Stimulated activated CD4-positive, alpha-beta T cell treated with anti-CD3 and anti-CD28 coated beads, TNF-alpha, amount 100 ng/mL, for 1 hour (primary cell): ENCODE results near the gene SUV39H1.

Source experiments
- DNase-seq, 3 donors: peaks; one replicate each; pipeline ENCODE4 v3.0.0-alpha.2; 2020; ENCODE audit warnings: low read depth in 3 of 3, low spot score in 1 of 3

Gene SUV39H1

DNA sequence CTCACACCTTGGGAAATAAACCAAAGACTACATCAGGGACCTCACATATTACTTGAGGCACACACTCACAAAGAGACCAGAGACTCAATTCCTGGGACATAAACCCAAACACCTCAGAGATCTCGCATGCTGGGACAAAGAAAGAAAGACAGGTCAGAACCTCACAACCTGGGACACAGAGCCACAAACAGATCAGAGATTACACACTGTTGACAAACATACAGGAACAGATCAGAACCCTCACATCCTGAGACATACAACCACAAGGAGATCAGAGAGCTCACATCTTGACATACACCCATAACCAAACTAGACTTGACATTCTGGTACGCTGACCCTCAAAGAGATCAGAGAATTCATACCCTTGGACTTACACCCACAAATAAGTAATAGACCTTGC, 17.3 kb downstream of the SUV39H1 start:
- no peak for DNase-seq

DNA sequence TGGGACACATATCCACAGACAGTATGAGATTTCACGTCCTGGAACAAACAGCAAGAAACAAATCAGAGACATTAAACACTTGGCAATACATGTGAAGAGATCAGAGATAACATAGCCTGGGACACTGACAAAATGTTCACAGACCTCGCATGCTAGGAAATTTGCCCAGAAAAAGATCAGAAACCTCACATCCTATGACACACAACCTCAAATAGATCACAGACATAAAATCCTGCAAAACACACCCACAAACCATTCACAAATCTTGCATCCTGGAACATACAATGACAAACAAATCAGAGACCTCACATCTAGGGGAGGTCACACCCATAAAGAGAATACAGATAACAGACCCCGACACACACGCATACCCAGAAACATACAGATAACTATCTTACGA, 18.0 kb downstream of the SUV39H1 start:
- DNase-seq, result no peak

GRCh38 chrX:48715072-48715471, 18.5 kb downstream of the SUV39H1 start:
- no peak for DNase-seq

DNA sequence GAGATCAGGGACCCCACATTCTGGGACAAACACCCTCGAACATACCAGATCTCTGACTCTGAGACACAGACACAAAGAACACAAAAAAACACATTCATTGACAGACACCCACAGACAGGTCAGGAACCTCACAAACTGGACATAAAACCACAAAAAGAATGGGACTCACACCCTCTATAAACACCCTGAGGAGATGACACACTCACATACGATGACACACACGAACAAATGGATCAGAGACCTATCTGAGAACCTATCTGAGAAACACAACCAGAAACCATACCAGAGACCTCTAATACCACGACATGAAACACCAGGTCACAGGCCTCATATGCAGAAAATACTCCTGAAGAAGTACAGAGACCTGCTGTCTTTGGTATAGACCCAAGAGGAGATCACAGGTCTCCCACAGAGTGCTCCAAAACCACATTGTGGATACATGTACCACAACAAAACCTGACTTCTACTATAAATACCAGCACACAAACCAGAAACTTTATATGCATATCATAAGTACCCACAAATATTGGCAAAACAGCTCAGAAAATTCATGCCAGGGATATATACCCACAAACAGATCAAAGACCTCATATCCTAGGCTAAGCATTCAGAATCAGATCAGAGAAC, 19.5 kb downstream of the SUV39H1 start:
- DNase-seq, result no peak

GRCh38 chrX:48719958-48720357, 23.4 kb downstream of the SUV39H1 start:
- no peak for DNase-seq

GRCh38 chrX:48720577-48721250, 24.2 kb downstream of the SUV39H1 start:
- DNase-seq, result no peak

GRCh38 chrX:48721916-48722315, 25.4 kb downstream of the SUV39H1 start:
- no peak for DNase-seq

DNA sequence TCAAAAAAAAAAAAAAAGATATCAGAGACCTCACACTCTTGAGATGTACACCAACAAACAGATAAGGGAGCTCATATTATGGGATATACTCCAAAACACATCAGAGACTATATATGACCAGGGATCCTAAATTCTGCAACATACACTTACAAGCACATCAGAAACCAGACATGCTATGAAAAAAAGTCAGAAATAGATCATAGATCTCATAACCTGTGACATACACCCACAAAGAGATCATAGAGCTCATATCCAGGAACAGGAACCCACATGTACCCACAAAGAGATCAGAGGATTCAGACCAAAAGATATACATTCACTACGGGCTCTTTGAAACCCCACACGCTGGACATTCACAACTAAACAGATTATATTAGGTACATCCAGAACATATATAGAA, 30.1 kb downstream of the SUV39H1 start:
- no peak for DNase-seq

- no peak for DNase-seq
These were observed 32.1 kb downstream of the SUV39H1 start for GRCh38 chrX:48728653-48729052.

GRCh38 chrX:48736303-48736702, 39.8 kb downstream of the SUV39H1 start:
- DNase-seq, result no peak

- no peak for DNase-seq
These were observed 40.3 kb downstream of the SUV39H1 start for GRCh38 chrX:48736878-48737212.

- peak; percentile 54 to 69 (median 66) for DNase-seq
These were observed 40.8 kb downstream of the SUV39H1 start for GRCh38 chrX:48737213-48737938.

DNA sequence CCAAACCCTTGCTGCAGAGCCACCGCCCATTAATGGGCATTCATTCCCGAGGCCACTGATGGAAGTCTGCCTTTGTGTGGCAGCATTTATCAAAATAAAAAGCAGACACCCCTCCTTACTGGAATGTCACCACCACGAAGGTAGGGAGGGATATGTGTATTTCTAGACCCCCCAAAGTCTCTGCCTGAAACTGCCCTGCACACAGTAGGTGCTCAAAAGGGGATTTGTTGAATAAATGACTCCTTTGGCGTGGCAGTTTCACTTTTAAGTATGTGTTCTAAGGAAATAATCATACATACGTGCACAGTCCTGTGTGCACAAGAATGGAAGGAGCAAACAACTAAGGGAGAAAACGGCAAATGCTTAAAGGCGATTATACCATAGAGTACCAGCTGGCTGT, 41.4 kb downstream of the SUV39H1 start:
- no peak for DNase-seq

DNA sequence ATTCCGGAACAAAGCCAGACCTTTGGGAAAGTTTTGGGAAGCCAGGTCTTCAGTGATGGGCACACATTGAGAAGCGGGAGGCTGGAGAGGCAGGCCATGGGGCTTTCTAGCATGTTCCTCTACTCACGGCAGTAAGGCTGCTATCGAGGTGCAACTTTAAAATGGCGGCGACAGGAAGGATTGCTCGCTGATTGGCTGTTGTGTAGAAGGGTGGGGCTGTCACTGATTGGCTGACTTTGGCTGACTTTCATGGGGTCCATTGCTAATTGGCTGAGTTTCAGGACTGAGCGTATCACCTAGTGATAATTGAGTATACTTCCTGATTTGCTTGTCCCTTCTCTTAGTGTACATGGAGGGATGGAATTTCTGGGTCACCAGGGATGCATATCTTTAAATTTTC, 45.3 kb downstream of the SUV39H1 start:
- no peak for DNase-seq

- no peak for DNase-seq
These were observed 48.7 kb downstream of the SUV39H1 start for GRCh38 chrX:48745222-48745621.

DNA sequence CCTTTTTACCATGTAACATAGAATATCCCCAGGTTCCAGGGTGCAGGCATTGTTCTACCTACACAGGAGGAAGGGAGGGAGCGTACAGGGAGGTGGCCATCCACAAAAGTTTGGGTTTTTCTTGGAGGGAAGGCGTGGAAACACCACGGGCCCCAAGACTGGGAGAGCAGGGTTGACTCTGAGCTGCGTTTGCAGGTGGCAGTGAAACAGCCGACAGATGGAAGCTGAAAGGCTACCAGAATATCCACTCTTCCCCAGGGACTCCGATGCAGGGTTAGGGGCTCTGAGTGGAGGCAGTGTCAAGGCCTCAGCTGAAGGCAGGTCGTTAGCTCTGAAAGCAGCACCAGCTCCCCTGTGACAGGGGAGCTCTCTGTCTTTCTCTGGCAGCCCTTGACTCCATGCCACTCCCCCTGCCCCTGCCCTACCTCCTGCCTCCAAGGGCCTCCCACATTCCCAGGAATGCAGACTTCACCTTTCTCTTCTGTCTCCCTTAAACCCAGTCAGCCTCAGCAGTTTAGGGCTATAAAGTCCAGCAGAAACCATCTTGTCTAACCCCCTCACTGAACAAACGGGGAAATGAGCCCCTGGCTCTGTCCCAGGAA, 51.0 kb downstream of the SUV39H1 start:
- DNase-seq, result no peak

- no peak for DNase-seq
These were observed 52.6 kb downstream of the SUV39H1 start for GRCh38 chrX:48749182-48749581.

- DNase-seq, result no peak
These were observed 54.8 kb downstream of the SUV39H1 start for GRCh38 chrX:48751343-48751742.

GRCh38 chrX:48752498-48752897, 56.0 kb downstream of the SUV39H1 start:
- no peak for DNase-seq

DNA sequence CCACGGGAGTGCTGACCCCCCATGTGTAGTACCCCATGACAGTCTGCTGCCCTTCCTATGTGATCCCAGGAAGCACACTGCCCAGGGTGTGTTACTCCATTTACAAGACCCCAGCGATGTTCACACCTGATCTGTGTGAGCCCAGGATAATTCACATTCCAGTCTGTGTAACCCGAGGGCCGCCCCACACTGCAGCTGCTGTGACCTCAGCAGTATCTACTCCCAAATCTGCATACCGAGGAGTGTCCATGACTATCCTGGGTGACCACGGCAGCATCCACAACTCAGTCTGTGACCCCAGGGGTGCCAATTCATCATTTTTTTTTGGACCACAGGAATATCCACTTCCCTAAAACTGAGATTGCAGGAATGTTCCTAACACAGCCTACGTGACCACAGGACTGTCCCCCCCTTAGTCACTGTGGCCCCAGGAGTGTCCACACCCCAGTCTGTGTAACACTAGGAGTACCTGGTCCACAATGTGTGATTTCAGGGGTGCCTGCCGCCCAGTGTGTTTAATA, 57.2 kb downstream of the SUV39H1 start:
- DNase-seq, result no peak

DNA sequence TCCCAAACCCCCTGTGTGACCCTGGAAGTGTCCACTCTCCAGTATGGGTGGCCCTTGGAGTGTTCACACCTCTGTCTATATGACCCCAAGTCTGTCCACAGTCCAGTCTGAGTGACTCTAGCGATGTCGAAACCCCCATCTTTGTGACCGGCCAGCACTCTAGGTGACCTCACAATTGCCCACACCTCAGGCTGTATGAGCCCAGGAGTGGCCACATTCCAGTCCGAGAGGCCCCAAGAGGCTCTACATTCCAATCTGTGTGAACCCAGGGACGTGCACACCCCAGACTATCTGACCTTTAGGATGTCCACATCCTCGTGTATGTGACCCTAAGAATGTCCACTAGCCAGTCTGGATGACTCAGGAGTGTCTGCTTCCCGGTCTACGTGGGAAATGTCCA, 57.7 kb downstream of the SUV39H1 start:
- DNase-seq, result no peak
